ENCODE results near the gene HSD17B11.
"Not testable (repeated sequence)": the region's sequence is repeated elsewhere in the genome, so short reads cannot be mapped to it uniquely, and the experiment has no call there.

HSD17B11 gene

GRCh38 chr4:87356832-87357526 lies 34.0 kb downstream of the HSD17B11 start:
- DNase-seq (ENCODE audit: low read depth in 2 of 2), result no peak

DNA sequence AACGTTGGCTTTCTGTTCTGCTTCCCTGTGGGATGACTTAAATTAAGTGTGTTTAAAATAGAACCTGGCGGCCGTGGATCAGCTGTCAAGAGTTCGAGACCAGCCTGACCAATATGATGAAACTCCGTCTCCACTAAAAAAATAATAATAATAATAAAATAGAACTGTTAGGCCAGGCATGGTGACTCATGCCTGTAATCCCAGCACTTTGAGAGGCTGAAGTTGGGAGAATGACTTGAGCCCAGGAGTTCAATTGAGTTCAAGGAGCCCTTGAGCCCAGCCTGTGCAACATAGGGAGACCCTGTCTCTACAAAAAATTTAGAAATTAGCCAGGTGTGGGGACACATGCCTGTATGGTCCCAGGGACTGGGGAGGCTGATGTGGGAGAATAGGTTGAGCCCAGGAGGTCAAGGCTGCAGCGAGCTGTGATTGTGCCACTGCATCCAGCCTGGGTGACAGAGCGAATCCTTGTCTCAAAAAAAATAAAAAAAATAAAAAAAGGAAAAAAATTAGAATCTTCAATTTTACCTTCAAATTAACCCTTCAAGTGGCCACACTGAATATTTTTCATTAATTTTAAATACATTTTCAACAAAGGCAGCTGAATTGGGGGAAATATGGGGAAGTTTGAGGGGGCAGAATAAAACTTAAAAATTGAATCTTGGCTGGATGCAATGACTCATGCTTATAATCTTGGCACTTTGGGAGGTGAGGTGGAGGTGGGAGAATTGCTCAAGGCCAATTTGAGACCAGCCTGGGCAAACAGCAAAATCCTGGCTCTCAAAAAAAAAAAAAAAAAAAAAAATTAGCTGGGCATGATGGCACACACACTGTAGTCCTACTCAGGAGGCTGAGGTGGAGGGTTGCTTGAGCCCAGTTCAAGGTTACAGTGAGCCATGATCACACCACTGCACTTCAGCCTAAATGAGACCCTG lies 36.6 kb downstream of the HSD17B11 start:
- no peak for DNase-seq (ENCODE audit: low read depth in 2 of 2)

DNA sequence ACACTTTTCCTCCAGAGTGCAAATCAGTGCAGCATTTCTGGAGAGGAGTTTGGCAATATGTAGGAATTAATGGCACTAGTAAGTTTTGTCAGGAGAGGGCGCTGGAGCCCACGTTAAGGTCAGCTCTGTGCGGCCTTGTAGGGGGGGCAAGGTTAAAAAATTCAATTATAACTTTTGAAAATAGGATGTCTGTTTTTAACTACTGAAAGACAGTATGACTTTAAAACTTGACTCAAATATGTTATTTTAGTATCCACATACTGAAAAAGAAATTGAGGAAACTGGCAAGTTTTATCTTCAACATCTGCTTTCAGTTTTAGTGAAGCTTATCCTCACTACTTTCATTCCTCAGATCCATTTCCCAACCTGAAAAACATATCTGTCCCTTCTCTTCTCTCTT lies 37.4 kb downstream of the HSD17B11 start:
- DNase-seq (ENCODE audit: low read depth in 2 of 2), result no peak

- no peak for DNase-seq (ENCODE audit: low read depth in 2 of 2)
Observed at GRCh38 chr4:87345139-87345538, 45.8 kb downstream of the HSD17B11 start.

DNA sequence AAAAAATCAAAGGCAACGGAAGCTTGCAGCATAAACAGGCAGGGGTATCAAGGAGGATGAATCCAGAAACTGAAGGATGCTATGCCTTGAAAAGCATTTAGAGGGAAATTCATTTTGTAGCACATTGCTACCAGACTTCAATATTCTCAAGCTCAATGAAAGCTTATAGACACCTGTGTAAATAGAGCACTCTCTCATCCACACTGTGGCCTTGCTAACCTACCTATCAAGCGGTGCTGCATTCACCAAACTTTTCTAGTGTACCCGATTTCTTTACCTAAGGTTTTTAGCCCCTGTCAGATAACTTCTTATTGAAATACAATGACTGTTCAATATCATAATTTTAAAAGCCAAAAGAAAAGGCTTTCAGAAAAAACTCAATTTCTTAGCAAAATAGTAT lies 48.1 kb downstream of the HSD17B11 start:
- no peak for DNase-seq (ENCODE audit: low read depth in 2 of 2)

DNA sequence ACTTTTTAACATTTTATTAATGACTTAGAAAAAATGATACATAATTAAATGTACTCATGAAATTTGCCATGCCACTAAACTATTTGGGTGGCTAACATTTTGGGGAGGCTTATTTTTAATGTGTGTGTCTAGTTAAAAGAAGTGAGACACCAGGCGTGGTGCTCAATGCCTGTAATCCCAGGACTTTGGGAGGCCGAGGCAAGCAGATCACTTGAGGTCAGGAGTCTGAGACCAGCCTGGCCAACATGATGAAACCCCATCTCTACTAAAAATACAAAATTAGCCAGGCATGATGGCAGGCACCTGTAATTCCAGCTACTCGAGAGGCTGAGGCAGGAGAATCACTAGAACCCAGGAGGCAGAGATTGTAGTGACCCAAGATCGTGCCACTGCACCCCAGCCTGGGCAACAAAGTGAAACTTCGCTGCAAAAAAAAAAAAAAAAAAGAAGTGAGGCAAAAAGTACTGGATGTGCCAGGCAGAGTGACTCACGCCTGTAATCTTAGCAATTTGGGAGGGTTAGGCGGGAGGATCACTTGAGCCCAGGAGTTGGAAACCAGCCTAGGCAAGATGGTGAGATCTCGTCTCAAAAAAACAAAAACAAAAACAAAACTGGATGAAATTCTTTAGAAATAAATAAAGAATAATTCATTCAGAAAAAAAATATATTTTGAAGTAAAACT lies 48.9 kb downstream of the HSD17B11 start:
- not testable (repeated sequence) for DNase-seq (ENCODE audit: low read depth in 2 of 2)

DNA sequence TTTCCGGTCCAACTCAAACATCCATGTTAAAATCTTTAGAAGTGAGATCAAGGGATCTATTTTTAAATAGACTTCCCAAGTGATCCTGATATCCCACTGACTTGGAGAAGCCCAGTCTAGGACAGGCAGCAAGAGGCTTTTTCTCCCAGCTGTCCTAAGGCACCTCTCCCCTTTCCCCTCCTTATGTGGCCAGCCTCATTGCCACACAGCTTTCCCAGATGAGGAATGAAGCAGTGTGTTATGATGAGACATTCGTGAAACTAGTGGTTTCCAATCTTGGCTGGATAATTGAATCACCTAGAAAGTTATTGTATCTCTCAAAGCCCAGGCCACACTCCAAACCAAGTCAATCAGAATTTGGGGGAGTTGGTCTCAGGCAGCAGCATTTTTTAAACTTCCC lies 51.5 kb downstream of the HSD17B11 start:
- DNase-seq (ENCODE audit: low read depth in 2 of 2), result no peak

- no peak for DNase-seq (ENCODE audit: low read depth in 2 of 2)
Observed at GRCh38 chr4:87337361-87337760, 53.6 kb downstream of the HSD17B11 start.

DNA sequence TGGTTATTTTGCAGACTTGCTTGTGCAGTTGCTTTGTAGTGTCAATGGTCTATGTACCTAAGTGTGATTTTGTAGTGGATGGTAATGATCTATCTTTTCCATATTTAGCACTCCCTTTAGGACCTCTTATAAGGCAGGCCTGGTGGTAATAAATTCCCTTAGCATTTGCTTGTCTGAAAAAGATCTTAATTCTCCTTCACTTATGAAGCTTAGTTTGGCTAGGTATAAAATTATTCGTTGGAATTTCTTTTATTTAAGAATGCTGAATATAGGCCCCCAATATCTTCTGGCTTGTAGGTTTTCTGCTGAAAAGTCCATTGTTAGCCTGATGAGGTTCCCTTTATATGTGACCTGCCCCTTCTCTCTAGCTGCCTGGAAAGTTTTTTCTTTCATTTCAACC lies 57.7 kb downstream of the HSD17B11 start:
- no peak for DNase-seq (ENCODE audit: low read depth in 2 of 2)

- no peak for DNase-seq (ENCODE audit: low read depth in 2 of 2)
Observed at GRCh38 chr4:87330761-87331160, 60.2 kb downstream of the HSD17B11 start.

DNA sequence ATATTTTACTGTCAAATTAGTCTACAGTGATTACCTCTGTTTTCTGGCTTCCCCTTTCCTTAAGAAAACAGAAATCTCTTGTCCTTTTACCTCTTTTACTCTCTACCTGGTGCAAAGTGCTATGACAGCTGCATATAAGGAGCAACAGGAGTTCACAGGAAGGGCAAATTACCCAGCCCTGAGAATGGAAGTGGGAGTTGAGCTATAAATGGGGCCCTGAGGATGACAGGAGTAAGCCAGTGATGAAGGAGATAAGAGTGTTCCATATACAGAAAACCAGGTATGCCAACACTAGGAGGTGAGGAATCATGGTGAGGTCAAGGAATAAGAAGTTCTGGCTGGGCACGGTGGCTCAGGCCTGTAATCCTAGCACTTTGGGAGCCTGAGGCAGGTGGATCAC lies 63.9 kb downstream of the HSD17B11 start:
- no peak for DNase-seq (ENCODE audit: low read depth in 2 of 2)

DNA sequence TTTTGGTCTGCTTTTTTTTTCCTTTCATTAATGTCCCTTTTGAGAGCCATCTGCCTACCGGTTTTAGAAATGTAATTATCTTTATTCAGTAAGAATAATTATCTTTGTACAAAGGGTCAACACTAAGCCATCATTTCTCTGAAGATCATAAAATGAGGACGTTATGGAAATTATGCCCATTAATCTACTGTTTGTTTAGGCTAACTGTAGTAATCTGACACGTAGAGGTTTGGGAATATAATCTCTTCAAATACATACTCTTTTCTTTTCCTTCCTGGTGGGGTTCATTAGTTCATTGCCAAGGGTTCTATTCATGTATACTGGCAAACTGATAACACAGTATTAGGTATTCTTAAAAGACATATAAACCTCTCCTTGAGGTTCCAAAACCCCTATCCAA lies 64.5 kb downstream of the HSD17B11 start:
- DNase-seq (ENCODE audit: low read depth in 2 of 2), result no peak

- DNase-seq (ENCODE audit: low read depth in 2 of 2), result no peak
Observed at GRCh38 chr4:87322754-87323153, 68.2 kb downstream of the HSD17B11 start, which contains the start of gene HSD17B13. Gene HSD17B13, minus strand, starts transcription at chr4:87322882. Its CDS starts 41 bp downstream, at chr4:87322841.

GRCh38 chr4:87321888-87322287 lies 69.1 kb downstream of the HSD17B11 start:
- no peak for DNase-seq (ENCODE audit: low read depth in 2 of 2)

DNA sequence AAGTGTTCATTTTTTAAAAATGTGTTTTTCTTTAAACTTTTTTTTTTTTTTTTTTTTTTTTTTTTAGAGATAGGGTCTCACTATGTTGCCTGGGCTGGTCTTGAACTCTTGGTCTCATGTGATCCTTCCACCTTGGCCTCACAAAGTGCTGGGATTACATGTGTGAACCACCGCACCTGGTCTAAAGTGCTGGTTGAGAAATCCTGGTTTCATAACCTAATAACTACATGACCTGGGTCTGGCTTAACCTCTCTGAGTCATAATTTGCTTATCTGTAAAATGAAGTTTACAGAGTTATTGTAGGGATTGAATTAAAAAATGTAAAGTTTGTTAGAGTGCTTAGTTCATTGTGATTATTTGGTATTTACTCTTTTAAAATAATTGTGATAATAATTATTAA lies 73.5 kb downstream of the HSD17B11 start:
- DNase-seq (ENCODE audit: low read depth in 2 of 2), result no peak

GRCh38 chr4:87316961-87317360 lies 74.0 kb downstream of the HSD17B11 start:
- no peak for DNase-seq (ENCODE audit: low read depth in 2 of 2)

- not testable (repeated sequence) for DNase-seq (ENCODE audit: low read depth in 2 of 2)
Observed at GRCh38 chr4:87315000-87315399, 76.0 kb downstream of the HSD17B11 start.

GRCh38 chr4:87313756-87314155 lies 77.2 kb downstream of the HSD17B11 start:
- DNase-seq (ENCODE audit: low read depth in 2 of 2), result no peak

DNA sequence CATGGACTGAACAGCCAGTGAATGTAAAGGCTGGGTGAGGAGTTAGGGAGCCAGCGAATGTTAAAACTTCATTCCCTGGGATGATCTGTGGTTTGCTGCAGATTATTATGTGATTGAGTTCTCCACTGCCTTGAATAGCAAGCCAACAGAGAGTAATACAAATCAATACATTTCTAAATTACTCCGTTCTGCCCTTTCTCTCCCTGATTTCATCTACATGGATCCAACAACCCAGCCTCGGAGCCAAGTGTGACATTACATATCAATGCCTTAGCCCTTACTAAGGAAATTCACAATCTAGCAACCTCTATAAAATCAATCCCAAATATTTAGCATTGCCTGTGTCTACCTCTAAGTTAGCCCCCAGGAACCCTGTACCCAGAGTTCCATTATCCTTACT lies 79.3 kb downstream of the HSD17B11 start:
- DNase-seq (ENCODE audit: low read depth in 2 of 2), result no peak

DNA sequence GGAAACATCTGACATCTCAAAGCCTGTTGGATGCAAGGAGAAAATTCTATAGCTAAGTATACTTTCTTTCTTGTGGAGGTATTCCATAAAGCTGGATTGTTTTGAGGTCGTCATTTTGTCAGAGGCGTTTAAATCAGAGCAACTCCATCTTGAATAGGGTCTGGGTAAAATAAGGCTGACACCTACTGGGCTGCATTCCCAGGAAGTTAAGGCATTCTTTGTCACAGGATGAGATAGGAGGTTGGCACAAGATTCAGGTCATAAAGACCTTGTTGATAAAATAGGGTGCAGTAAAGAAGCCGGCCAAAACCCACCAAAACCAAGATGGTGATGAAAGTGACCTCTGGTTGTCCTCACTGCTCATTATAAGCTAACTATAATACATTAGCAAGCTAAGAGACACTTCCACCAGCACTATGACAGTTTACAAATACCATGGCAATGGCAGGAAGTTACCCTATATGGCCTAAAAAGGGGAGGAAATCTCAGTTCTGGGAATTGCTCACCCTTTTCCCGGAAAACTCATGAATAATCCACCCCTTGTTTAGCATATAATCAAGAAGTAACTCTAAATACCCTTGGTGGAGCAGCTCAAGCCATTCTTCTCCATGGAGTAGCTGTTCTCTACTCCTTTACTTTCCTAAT lies 80.2 kb downstream of the HSD17B11 start:
- DNase-seq (ENCODE audit: low read depth in 2 of 2), result no peak

DNA sequence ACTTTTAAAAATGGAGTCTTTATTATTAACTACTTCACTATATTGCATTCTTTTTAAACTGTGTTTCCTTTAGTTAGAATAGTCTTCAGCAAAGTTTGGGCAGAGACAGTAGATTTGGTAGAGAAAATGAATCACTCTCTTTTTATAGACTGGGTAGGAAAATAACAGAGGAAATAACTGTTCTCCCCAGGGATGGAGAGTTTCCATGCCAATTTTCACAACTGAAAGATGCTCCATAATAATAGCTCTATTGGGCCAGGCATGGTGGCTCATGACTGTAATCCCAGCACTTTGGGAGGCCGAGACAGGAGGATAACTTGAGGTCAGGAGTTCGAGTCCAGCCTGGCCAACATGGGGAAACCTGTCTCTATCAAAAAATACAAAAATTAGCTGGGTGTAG lies 81.4 kb downstream of the HSD17B11 start:
- DNase-seq (ENCODE audit: low read depth in 2 of 2), result no peak

- DNase-seq (ENCODE audit: low read depth in 2 of 2), result no peak
Observed at GRCh38 chr4:87306056-87306455, 84.9 kb downstream of the HSD17B11 start.
